Activated CD8-positive, alpha-beta memory T cell treated with anti-CD3 and anti-CD28 coated beads for 48 hours (primary cell): ENCODE data around the gene MAGEA9B.
"Not testable (repeated sequence)": the region's sequence is repeated elsewhere in the genome, so short reads cannot be mapped to it uniquely, and the experiment has no call there.

Experiments
- DNase-seq, 3 experiments: peaks; one replicate each; pipeline ENCODE4 v3.0.0-alpha.2; 2020; ENCODE audit warnings: low read depth in 2 of 3, low spot score in 2 of 3

The MAGEA9B gene

DNA sequence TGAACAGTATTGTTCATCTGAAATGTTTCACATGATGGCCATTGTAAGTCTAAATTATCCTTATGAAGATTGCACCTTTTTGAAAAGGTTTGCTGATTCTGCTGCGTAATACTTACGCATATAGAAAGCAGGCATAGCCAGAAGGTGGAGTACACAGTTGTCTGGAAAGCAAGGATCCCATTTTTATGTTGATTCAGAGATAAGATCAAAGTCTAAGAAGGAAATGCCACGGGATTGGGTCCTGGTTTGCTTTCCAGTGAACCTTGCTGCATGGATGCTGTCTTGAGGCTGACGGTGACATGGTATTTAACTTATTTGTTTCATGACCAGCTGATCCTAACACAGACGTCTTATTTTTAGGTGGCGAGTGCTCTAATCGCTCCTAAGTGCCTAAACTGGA, 15.5 kb downstream of the MAGEA9B start:
- DNase-seq, result no peak

DNA sequence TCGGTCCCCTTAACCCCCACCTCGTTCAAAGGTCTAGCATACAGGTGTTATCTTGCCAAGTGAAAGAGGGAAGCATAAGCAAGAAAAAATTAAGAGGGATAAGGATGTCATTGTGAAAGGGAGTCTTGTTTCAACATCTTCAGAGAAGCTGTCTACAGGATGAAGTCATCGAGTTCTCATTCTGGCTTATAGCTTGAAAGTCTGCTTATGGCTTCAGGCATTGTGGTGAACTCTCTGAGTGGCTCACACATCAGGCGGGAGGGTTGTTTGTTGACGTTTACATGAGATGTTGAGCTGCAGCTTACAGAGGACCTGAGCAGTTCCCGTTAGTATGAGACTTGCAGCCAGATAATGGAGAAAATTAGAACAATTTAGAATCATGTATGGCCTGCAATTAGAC, 16.6 kb downstream of the MAGEA9B start:
- no peak for DNase-seq

DNA sequence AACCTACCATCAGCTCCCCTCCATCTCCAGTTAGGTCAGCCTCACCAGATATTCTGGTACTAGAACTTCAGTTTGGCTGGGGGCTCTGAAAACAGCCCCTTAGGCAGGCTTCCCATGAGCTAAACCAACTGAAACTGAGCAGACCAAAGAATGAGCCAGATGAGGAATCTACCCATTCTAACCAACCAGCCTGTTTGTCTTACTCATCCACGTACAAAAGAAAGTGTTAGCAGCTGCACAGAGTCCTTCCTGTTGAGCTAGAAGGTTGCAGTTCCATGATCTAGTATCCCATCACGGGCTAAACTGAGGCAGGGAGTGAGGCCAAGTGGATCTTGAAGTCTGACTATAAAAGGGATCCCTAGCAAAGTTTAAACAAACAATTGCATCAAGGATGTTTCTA, 17.5 kb downstream of the MAGEA9B start:
- no peak for DNase-seq

DNA sequence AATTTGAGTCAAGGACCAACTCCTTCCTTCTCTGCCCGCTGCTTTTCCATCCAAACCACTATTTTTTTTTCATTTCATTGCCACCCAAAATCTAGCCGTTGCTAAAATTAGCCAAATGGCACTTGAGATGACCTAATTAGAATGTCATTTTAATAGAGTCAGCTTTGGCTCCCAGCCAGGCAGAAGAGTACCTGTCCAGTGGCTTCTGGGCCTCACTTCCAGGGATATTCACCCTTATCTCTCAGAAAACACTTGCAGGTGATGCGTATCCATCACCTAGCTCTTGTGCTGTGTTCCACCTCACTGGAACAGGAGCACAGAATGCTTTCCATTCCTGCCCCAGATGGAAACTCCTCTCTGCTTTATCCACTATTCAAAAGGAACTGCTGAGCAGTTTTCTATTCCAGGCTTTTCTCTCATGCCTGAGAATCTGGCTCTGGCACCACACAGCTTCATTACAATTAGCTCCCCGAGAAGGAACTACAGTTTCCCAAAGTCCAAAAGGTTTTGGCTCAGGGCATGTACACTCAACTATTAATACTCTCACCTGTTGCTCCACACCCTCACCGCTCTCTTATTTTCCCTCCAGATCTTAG, 18.5 kb downstream of the MAGEA9B start:
- DNase-seq, result no peak

DNA sequence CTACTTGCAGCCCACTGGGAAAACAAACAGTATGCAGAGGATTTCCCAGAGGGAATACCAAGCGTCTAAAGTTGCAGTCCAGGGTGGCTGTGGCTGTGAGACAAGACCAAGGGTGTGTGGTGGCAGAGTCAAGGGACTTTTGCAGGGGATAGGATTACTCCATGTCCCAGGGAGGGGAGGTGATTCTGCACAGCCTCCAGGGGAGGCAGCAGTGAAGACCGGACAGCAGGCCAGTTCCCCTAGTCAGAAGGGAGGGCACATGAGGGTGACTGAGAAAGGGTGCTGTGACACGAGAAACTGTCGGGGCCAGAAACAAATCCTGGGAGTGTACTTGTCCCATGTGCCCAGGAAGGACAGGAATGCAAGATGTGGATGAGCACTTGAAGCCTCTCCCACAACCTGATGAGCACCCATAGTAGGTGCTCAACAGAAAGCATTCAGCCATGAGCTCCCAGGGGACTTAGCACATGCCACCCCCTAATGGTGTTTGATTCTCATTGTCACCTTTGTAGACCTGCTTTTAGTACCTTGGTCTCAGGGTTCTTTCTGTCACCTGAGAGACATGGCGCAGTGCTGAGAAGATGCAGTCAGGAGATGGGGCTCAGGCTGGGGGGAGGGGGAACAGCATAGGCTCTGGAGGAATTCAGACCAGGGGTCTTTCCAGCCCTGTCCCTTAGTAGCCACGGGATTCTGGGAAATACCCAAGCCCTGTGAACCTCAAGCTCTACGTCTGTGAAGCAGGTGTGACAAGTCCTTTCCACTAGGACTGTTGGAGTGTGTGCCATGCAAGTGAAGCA, 19.4 kb downstream of the MAGEA9B start:
- no peak for DNase-seq

DNA sequence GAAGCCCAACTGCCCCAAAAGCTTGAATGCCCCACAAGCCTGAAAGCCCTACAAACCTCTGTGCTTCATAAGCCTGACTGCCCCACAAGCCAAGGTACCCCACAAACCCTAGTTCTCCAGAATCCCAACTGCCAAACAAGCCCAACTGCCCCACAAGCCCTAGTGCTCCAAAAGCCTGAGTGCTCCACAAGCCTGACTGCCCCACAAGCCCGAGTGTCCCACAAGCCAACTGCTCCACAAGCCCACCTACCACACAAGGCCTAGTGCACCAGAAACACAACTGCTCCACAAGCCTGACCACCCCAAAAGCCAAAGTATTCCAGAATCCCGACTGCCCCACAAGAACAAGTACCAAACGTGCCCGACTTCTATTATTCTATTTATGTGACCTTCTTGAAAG, 23.9 kb downstream of the MAGEA9B start:
- no peak for DNase-seq

DNA sequence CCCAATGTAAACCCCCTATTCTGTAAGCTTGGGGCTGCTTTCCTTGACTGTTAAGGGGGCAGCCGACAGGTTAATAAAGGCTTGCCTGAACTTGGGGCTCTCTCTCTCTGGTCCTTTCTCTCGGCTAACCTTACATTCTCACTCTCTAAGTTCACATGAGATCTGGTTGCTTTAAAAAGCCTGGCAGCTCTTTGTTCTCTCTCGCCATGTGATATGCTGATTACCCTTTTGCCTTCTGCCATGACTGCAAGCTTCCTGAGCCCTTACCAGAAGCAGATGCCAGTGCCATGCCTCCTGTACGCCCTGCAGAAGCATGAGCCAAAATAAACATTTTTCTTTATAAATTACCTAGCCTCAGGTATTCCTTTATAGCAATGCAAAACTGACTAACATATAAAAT, 32.0 kb downstream of the MAGEA9B start:
- not testable (repeated sequence) for DNase-seq

DNA sequence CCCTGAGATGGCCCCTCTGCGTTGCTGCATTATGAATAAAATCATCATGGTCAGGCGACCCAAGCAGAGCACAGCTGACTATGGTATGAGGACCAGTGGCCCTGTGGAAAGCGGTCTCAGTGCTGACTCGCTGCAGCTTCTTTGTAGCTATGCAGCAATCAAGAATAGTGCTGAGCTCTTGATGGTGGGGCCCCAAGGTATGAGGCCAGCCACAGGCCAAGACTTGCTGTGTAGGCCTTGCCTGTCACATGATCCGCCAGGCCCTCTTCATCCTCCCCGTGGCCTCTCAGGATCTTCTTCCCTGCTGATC, 35.4 kb downstream of the MAGEA9B start:
- DNase-seq, result not testable (repeated sequence)

DNA sequence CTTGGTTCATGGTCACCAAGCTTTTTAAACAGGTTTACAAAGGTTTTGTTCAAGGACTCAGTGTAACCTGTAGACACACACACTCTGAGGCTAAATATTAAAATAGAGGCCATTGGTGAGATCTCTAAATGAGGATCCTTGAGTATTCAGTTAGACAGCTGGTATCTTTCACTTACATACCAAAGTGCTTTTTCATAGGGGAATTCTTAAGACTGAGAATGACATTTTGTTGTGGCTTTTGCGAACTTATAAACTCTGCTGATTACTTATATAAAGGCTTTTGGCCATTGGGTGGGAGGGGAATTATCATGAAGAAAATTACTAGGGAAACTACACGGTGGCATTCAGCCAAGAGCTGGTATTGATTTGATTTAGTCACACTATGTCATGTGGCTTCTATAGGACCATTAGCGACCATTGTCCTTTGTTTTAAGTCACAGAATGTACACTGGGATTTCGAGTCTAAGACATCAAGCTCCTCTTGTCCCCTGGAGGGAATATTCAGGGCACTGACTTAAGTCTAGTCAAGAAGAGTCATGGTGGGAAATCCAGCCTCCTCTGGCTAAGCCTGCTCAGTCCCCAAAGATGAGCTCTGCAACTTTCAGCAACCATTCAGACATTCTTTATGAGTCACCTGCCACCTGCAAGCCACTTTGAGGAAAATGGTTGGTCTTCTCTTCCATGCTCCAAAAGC, 35.9 kb downstream of the MAGEA9B start:
- not testable (repeated sequence) for DNase-seq

DNA sequence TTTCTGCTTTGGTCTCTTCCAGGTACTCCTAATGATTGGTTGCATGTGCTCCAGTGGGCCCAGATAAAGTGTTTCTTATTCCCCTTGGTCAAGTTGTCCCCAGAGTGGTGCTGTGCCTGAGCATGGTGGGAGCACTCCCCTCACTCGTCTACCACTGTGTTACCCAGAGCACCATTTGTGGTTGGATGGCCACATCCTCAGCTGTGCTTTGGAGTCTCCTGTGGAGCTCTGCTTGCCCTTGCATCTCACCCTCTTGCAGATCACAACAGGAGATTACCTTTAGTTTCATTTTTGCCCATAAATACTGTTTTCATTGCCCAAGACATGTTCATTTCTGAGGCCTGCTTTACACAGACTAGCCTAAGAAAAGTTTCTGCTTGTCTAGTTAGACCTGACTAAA, 36.8 kb downstream of the MAGEA9B start:
- DNase-seq, result not testable (repeated sequence)

DNA sequence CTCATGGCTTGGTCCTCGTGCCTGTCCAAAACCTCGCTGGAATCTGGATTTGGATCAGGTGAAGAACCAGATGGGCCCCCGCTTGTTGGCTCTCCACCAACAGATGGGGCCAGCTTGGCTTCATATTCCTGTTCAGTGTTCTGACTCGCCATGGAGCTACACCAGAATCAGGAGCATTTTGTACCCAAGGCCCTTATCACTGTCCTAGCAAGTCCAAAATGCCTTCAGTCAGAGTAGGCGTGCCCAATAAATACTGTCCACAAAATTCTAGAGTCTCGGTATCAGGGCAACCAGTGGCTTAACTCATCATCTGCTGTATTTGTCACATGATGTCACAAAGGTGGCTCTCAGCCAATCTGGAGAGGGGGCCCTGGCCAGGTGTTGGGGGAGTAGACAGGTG, 37.6 kb downstream of the MAGEA9B start, which contains the start of gene HSFX3:
Gene HSFX3, minus strand, starts transcription at position 224 of the 400 bp plus-strand sequence. Its CDS starts 72 bp downstream, at position 152.
- not testable (repeated sequence) for DNase-seq

DNA sequence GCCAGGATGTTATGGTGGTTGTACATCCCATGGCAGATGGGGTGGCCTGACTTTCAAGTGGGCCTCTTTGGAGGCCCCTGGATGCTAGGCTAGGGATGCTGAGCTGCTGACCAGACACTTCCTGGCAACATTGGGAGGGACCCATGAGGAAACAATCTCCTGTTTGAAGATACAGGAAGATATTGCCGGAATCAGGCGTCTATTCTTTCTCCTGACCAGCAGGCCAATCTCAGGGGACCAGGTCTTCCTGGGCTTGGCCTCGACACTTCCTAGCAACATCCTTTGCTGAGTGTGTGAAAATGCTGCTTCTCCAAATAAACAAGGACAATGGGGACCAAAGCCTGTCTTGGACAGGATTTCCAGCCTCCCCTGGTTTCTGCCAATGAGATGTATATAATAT, 39.5 kb downstream of the MAGEA9B start:
- DNase-seq, result not testable (repeated sequence)

DNA sequence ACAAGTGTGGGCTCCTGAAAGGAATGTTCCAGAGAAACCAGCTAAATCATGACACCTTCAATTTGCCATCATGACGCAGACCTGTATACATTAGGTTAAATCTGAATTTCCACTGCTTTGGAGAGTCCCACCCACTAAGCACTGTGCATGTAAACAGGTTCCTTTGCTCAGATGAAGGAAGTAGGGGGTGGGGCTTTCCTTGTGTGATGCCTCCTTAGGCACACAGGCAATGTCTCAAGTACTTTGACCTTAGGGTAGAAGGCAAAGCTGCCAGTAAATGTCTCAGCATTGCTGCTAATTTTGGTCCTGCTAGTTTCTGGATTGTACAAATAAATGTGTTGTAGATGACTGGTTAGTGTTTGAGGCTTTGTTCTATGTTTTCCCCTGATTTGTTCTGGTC, 40.3 kb downstream of the MAGEA9B start:
- DNase-seq, result not testable (repeated sequence)

DNA sequence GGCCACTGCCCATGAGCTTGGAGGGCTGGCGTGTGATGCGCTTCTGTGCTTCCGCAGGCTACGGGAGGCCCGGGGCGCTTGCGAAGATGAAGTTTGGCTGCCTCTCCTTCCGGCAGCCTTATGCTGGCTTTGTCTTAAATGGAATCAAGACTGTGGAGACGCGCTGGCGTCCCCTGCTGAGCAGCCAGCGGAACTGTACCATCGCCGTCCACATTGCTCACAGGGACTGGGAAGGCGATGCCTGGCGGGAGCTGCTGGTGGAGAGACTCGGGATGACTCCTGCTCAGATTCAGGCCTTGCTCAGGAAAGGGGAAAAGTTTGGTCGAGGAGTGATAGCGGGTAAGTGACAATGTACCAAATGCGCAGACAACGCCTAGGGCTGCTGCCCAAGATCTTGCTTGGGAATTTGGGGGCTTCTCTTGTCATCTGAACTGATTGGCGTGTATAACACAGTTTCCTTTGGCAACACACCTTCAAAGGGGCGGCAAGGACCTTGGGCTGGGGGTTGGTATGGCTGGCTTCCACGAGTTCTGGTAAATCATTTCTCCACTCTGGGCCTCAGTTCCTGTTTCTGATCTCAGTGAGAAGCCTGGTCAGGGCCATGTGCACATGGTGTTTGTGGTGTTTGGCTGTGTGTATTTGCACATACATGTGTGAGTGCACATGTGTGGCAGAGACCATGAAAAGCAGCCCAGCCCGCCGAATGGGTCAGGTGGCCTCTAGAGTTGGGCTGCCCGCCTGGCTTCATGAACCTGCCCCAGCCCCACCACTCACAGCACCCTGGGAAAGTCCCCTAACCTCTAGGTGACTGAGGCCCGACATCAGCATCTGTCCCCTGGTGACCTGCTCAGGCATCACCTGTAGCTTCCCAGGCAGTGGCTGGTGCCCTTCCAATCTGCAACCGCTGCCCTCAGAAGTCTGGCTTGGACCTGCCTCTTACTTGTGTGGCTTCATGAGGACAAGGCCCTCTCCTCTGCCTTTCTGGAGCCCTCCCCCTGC, 41.4 kb downstream of the MAGEA9B start:
- DNase-seq, result not testable (repeated sequence)

DNA sequence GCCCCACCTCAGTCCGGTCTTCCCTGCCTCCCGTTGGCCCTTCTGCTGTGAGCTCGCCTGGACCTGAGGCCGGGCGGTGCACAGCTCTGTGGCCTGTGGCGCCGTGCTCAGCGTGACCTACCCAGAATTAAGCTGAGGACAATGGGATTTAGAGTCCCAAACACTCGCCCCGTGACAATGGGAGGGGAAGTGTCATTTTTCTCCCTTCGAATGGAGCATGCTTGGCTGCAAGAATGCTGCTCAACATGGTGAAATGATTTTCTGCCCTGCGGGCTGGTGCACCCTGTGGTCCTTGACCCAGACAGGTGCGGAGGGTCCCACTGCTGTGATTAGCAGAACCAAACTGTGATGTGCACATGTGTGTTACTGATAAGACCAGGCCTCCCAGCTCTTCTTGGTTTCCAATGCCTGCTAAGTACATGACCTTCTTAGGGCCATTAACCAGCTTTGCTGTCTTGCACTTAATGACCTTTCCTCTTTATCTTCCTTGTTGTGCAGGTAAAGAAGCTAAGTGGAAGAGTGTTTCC, 45.7 kb downstream of the MAGEA9B start:
- no peak for DNase-seq

DNA sequence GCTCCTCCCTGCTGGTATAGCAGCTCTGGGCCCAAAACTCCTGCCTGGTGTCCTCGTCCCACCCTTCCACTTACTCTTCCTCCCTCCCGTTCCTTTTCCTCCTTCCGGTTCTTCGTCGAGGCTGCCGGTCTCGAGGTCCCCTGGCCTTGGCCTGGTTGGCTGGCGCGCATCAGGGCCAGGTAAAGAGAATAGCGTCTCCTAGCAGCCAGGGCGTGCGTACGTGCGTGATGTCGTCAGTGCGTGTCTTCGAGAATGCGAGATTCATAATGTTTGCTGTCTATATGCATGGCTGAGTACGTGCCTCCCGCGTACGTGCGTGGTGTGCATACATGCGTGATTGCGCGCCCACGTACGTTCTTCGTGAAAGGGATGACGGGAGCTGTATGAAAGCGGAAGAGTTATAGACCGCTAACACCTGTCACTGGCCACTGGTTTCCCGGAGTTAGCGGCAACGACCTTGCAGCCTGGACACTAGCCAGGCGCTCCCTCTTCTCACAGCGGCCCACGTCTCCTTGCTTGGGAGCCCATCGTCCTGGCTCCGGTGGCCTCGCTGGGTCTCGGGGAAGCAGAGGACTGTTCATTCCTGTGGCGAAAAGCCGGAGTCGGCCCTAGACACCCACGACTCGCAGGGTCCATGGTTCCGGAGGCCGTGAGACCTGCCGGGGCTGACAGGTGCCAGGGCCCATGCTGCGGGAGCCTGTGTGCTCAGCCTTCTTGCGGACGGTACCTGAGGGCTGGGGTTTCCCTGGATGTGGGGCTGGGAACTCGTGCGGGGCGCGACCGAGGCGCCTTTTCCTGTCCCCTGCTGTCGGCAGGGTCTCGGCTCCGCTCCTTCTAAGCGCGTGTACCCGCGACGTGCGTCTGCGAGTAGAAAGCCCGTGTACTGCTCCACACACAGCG, 46.4 kb downstream of the MAGEA9B start, which contains the start of gene EOLA1:
Gene EOLA1, plus strand, starts transcription at position 392 of the 900 bp plus-strand sequence. CDS start 4,619 bp downstream, outside the sequence.
- peak; percentile 49 to 68 (median 60) for DNase-seq

DNA sequence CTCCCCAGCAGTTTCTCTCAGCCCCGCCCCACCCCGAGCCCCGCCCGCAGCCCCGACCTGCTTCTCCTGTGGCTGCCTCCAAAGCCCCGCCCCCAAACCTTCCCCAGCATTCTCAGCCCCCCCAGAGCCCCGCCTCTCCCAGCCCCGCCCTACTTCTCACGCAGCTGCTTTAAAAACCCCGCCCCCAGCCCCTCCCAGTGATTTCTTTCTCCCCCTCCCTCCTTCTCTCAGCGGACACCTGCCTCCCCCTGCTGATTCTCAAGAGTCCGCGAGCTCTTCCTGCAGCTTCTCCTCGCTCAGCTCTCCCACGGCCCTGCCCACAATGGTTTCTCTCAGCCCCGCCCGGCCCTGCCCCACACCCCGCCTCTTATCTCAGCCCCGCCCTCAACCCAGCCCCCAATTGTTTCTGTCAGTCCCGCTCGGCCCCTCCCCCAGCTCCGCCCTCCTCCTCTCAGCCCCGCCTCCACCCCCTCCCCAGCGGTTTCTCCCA, 47.1 kb downstream of the MAGEA9B start:
- DNase-seq, result peak; percentile 65 to 70 (median 66)

DNA sequence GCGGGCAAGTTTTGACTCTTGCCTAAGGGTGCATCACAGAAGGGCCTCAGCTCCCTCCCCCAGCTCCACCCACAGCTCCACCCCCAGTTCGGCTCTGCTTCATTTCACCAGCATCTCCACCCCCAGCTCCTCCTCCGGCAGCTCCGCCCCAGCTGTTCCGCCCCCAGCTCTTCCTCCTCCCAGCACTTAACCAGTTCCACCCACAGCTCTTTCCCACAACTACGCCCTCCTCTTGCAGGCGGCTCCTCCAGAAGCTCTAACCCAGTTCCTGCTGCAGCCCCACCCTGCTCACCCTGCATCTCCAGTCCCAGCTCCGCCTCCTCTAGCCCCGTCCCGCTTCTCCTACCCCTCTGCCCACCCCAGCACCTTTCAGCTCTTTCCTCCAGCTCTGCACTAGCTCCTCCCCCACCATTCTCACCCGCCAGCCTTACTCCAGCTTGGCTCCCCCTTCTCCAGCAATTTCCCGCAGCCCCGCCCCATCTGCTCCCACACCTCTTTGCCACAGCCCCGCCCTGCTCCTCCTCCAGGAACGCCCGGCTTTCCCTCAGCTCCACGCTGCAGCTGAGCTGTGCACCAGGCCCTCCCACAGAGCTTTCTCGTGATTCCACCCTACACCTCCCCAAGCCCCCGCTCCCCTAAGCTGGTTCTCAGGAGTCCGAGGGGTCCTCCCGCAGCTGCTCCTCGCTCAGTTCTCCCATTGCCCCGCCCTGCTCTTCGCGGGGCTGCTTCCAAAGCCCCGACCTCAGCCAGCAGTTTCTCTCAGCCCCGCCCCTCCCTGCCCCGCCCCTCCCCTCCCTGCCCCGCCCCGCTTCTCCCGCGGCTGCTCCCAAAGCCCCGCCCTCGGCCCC, 47.8 kb downstream of the MAGEA9B start:
- peak; percentile 25 to 55 (median 35) for DNase-seq
